Skin epidermis (tissue), 12 donors: ENCODE measurements around the gene MAP2K3.
A peak's percentile ranks its signal among the peaks of the same experiment; 100 is the strongest.

Experiments used
- H3K27ac ChIP-seq, 21 experiments: fragments of 200-600 bp; sonication (generic) in 11 of 21; one replicate each; pipeline ENCODE4 v1.5.0; 2020; ENCODE audit warnings: mild to moderate bottlenecking in 3 of 21, inconsistent platforms in 2 of 21, moderate library complexity in 2 of 21
- H3K4me3 ChIP-seq, 7 experiments: fragments of 200-600 bp; sonication (generic) in 2 of 7; one replicate each; pipeline ENCODE4 v1.5.0; 2020; ENCODE audit warnings: inconsistent platforms in 2 of 7, mild to moderate bottlenecking in 2 of 7, moderate library complexity in 1 of 7

The MAP2K3 gene

DNA sequence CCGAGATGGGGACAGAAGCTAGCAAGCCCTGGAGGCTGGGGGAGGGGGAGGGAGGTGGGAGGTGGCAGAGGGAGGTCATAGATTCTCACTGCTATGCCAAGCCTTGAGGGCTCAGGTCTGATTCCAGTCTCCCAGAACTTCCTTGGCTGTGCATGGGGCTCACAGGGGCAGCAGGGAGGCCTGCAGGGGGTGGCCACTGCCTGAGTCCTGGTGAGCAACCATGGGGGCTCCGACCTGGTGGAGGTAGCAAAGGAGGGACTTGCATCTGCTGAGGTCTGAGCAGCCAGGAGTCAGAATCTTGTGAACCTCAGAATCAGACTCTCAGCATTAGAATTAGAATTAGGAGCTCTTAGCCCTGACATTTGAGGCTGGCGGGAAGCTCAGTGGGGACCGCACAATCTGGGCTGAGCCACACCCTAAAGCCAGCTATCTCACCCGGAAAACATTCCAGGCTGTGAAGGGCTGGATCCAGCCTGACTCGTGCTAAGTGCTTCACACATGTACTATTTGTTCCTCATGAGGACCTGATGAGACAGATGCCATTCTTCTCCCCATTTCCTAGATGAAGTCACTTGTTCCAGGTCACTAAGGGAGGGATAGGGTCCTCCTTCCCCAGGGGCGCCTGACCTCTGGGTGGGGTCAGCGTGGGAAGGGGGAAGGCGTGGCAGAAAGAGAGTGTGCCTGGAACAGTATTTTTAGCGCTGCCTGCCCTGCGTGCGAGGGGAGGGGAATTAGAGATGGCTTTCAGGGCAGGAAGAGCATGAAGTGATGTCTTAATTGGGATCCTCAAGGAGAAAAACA is 74.4 kb downstream of the MAP2K3 start:
- Histone ChIP-seq H3K27ac (peak overlapping the region in 3 of 21 experiments; percentile 17 to 76 (median 71)), H3K4me3 (no peak overlapping the region)

GRCh38 chr17:21359483-21359840 is 75.0 kb downstream of the MAP2K3 start:
- Histone ChIP-seq H3K27ac (peak overlapping the region in 1 of 21 experiments; percentile 76), H3K4me3 (no peak overlapping the region)

DNA sequence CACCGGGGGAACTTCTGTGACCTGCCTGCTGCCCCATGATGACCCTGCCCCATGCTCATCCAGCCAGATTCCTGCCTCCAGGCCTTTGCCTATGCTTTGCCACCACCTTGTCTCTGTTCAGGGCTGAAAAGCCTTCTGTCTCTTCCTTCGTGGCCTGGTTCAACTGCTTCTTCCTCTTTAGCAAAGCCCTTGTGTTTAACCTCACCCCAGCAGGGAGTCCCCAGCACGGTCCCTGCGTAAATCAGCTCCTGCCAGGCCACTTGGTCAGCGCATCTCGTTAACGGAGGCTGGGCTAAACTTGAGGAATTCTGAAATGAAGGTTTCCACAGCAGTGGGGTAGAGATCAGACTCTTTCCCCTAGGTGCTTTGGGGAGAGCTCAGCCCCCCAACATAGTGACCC is 75.5 kb downstream of the MAP2K3 start:
- Histone ChIP-seq H3K27ac (peak overlapping the region in 1 of 21 experiments; percentile 76), H3K4me3 (no peak overlapping the region)

GRCh38 chr17:21361020-21361809 is 76.7 kb downstream of the MAP2K3 start:
- Histone ChIP-seq H3K27ac (no peak overlapping the region), H3K4me3 (no peak overlapping the region)

DNA sequence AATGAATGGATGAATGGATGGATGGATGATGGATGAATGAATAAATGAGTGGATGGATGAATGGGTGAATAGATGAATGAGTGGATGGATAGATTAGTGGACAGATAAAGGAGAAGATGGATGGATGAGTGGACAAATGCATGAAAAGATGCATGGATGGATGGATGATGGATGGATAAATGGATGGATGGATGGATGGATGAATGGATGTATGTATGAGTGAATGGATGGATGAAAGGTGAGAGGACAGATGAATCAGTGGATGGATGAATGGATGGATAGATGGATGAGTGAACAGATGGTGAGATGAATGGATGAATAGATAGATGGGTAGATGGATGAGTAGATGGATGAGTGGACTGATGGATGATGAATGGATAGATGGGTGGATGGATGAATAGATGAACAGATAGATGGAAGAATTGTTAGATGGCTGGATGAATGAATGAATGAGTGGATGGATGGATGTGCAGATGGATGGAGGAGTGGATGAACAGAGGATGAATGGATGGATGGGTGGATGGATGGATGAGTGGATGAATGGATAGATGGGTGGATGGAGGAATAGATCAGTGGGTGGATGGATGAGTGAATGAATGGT is 77.9 kb downstream of the MAP2K3 start:
- Histone ChIP-seq H3K4me3 (no peak overlapping the region), H3K27ac (no peak overlapping the region)

DNA sequence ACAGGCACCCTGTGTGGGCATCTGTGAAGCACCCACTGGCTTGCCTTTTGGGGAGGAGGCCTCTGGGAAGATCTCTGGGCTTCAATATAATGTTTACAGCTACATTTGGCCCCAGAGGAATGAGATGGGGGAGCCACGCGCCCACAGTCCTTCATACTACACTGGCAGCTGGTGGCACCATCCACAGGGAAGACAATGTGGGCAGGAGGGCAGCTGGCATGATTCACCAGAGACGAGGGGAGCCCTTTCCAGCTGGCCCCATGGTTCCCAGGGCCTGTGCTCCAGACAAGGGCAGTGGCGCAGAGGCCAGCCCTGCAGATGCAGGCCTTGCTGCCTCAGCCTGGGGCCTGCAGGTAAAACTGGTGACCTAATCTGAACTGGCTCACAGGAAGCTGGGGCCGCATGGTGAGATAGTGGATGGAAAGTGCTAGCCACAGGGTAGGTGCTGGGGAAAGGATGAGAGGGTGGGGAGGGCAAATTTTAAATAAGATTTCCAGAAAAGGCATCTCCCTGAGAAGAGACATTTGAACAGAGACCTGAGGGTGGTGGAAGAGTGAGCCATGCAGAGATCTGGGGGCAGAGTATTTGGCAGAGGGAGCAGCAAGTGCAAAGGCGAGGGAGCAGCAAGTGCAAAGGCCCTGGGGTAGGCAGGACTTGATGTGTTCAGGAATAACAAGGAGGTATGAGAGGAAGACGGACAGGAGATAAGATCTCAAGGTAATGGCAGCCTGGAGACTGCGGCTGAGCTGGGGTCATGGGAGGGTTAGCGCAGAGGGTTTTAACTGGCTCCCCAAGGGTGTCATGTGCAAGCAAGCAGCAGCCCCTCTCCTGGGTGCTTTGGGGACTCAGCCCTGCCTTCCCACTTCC is 79.5 kb downstream of the MAP2K3 start:
- H3K27ac ChIP-seq: no peak overlapping the region
- no peak overlapping the region for H3K4me3 ChIP-seq
